ENCODE data around the gene PIK3R5. TPM values are rescaled to one million over a fixed set of nuclear protein-coding genes. Genes with fewer than 3 reads are reported as not detected.

The PIK3R5 gene
- total RNA-seq: 2.9 TPM

GRCh38 chr17:8965394-8966168, at the start of gene PIK3R5:
Gene PIK3R5 (minus strand): TSS chr17:8965707. CDS start chr17:8911494, 54,213 bp downstream.

GRCh38 chr17:8867361-8867981, 98.0 kb downstream of the PIK3R5 start, which contains the start of gene PIK3R6:
Gene PIK3R6 (minus strand): TSS chr17:8867674. CDS start chr17:8849794, 17,880 bp downstream.

Other genes with a start within 250 kb of the PIK3R5 start
- not detected for gene CCDC42, start 220.9 kb downstream of the PIK3R5 start, total RNA-seq
- gene SPDYE4, start 207.2 kb downstream of the PIK3R5 start, total RNA-seq: not detected
- 0.44 TPM for gene MFSD6L, start 166.3 kb downstream of the PIK3R5 start, total RNA-seq
- gene PIK3R6, start 98.0 kb downstream of the PIK3R5 start, total RNA-seq: 2.5 TPM
- gene NTN1, start 55.8 kb upstream of the PIK3R5 start, total RNA-seq: 16.7 TPM